NCI-H146 (cell line): ENCODE data around the gene TSPY3.
"Not testable (repeated sequence)": the region's sequence is repeated elsewhere in the genome, so short reads cannot be mapped to it uniquely, and the experiment has no call there.

ENCODE experiments used
- DNase-seq: peaks from one replicate; lab custom pipeline; 2025; lab: John Stamatoyannopoulos, UW

Gene TSPY3, protein sequence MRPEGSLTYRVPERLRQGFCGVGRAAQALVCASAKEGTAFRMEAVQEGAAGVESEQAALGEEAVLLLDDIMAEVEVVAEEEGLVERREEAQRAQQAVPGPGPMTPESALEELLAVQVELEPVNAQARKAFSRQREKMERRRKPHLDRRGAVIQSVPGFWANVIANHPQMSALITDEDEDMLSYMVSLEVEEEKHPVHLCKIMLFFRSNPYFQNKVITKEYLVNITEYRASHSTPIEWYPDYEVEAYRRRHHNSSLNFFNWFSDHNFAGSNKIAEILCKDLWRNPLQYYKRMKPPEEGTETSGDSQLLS

GRCh38 chrY:9398121-9398520 is at the start of gene TSPY3:
TSPY3 (plus strand) TSS chrY:9398421; CDS start chrY:9398467, 46 bp downstream.
- DNase-seq: not testable (repeated sequence)

GRCh38 chrY:9357497-9357896 is 40.7 kb upstream of the TSPY3 start, which contains the start of gene TSPY8:
TSPY8 (plus strand) TSS chrY:9357797; CDS start chrY:9357843, 46 bp downstream.
- DNase-seq: not testable (repeated sequence)

DNA sequence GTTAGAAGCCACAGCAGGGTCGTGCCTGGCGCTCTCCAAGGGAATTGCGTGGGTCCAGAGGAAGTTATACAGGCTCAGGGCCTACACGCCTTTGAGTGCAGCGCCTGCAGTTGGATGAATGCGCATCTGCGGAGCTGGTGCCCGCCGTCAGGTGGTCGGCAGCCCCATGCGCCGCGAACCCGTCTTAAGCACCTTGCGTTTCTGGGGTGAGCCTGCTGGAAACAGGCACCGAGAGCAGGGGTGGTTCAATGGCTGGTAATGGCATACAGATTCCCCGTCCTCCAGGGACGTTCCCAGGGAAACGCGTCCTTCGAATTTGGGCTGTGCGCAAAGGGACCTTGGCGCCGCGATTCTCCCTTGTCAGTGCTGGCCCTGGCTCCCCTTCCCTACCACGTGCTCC is 1.7 kb upstream of the TSPY3 start:
- DNase-seq: not testable (repeated sequence)
